Pulmonary artery endothelial cell (primary cell): ENCODE measurements around the gene APLP1. TPM values are rescaled to one million over a fixed set of nuclear protein-coding genes. Genes with fewer than 3 reads are reported as not detected.
"Not testable (repeated sequence)": the region's sequence is repeated elsewhere in the genome, so short reads cannot be mapped to it uniquely, and the experiment has no call there.

ENCODE experiments used
- DNase-seq: peaks from one replicate; pipeline ENCODE4 v3.0.0-alpha.2; 2011; ENCODE audit warnings: low read depth, low spot score
- total RNA-seq: library from RNA; depleted of rRNA; stranded (reverse); fragments of >200 nt; gene quantifications from 2 replicates; pipeline ENCODE4 v1.2.3, GENCODE V29; 2014

APLP1 gene
- total RNA-seq, 1 donor from 2014 or later: 2.4 TPM

- peak; percentile 26 for DNase-seq
Observed at GRCh38 chr19:35882114-35882832, 13.9 kb downstream of the APLP1 start.

GRCh38 chr19:35883882-35884281, 15.5 kb downstream of the APLP1 start:
- no peak for DNase-seq

- DNase-seq: no peak
Observed at GRCh38 chr19:35885225-35885738, 16.9 kb downstream of the APLP1 start.

GRCh38 chr19:35885904-35886303, 17.5 kb downstream of the APLP1 start:
- DNase-seq: no peak

- no peak for DNase-seq
Observed at GRCh38 chr19:35887197-35887596, 18.8 kb downstream of the APLP1 start.

GRCh38 chr19:35888398-35888797, 20.0 kb downstream of the APLP1 start:
- DNase-seq: no peak

- DNase-seq: no peak
Observed at GRCh38 chr19:35889370-35890112, 21.2 kb downstream of the APLP1 start.

- no peak for DNase-seq
Observed at GRCh38 chr19:35890113-35890650, 21.8 kb downstream of the APLP1 start.

- not testable (repeated sequence) for DNase-seq
Observed at GRCh38 chr19:35891819-35892218, 23.4 kb downstream of the APLP1 start.

GRCh38 chr19:35894342-35894741, 26.0 kb downstream of the APLP1 start:
- DNase-seq: no peak

- no peak for DNase-seq
Observed at GRCh38 chr19:35895911-35896642, 27.7 kb downstream of the APLP1 start.

GRCh38 chr19:35896643-35897040, 28.3 kb downstream of the APLP1 start:
- DNase-seq: no peak

GRCh38 chr19:35897706-35898451, 29.5 kb downstream of the APLP1 start:
- no peak for DNase-seq

GRCh38 chr19:35898499-35898809, 30.1 kb downstream of the APLP1 start:
- no peak for DNase-seq

GRCh38 chr19:35899547-35900214, 31.3 kb downstream of the APLP1 start:
- DNase-seq: peak; percentile 7

- no peak for DNase-seq
Observed at GRCh38 chr19:35901055-35901644, 32.8 kb downstream of the APLP1 start.

- no peak for DNase-seq
Observed at GRCh38 chr19:35901854-35902661, 33.7 kb downstream of the APLP1 start, which contains the start of gene HCST. Gene HCST (plus strand): TSS chr19:35902529. CDS start chr19:35902594, 65 bp downstream.

GRCh38 chr19:35902870-35903475, 34.6 kb downstream of the APLP1 start:
- DNase-seq: no peak
